OCI-LY1 (cell line): ENCODE data around the gene PTPRF.

ENCODE experiments used
- H2AFZ ChIP-seq: fragments of 200-600 bp; sonication (generic), shearing (Covaris generic); 2 replicates; pipeline ENCODE4 v1.6.0; 2014; ENCODE audit warnings: antibody characterized with exemption, mild to moderate bottlenecking, low read length
- H3F3A ChIP-seq: fragments of 200-600 bp; sonication (generic), shearing (Covaris generic); 2 replicates; pipeline ENCODE4 v1.6.0; 2014; ENCODE audit warnings: mild to moderate bottlenecking, antibody characterized with exemption, low read length, moderate library complexity; ENCODE audit not compliant: insufficient read depth
- H3K27ac ChIP-seq: fragments of 200-600 bp; sonication (generic); 2 replicates; pipeline ENCODE4 v1.5.1; 2014; ENCODE audit warnings: low read length, mixed run types, mild to moderate bottlenecking, low read depth; ENCODE audit not compliant: poor library complexity, severe bottlenecking
- H3K27me3 ChIP-seq: fragments of 200-600 bp; sonication (generic); 2 replicates; pipeline ENCODE4 v1.6.0; 2014; ENCODE audit warnings: antibody characterized with exemption, mild to moderate bottlenecking, low read length, moderate library complexity; ENCODE audit not compliant: insufficient read depth
- H3K36me3 ChIP-seq: fragments of 200-600 bp; sonication (generic); 2 replicates; pipeline ENCODE4 v1.6.1; 2014; ENCODE audit warnings: mild to moderate bottlenecking, antibody characterized with exemption, low read length, moderate library complexity, mixed read lengths; ENCODE audit not compliant: insufficient read depth
- H3K4me1 ChIP-seq: fragments of 200-600 bp; sonication (generic); 2 replicates; pipeline ENCODE4 v1.5.1; 2014; ENCODE audit warnings: mild to moderate bottlenecking, low read length, moderate library complexity; ENCODE audit not compliant: insufficient read depth, severe bottlenecking
- H3K4me2 ChIP-seq: fragments of 200-600 bp; sonication (generic), shearing (Covaris generic); 2 replicates; pipeline ENCODE4 v1.6.1; 2014; ENCODE audit warnings: low read length
- H3K4me3 ChIP-seq: fragments of 200-600 bp; sonication (generic); 2 replicates; pipeline ENCODE4 v1.5.1; 2014; ENCODE audit warnings: low read length, low read depth, mild to moderate bottlenecking, mixed read lengths; ENCODE audit not compliant: poor library complexity, severe bottlenecking
- H3K79me2 ChIP-seq: fragments of 200-600 bp; shearing (Covaris generic); 2 replicates; pipeline ENCODE4 v1.6.1; 2016; ENCODE audit warnings: mixed run types, low read length, mixed read lengths; ENCODE audit not compliant: insufficient read depth
- H3K9ac ChIP-seq: fragments of 200-600 bp; sonication (generic), shearing (Covaris generic); 2 replicates; pipeline ENCODE4 v1.6.1; 2014; ENCODE audit warnings: mild to moderate bottlenecking, low read length, mixed read lengths
- H3K9me2 ChIP-seq: fragments of 200-600 bp; sonication (generic), shearing (Covaris generic); 2 replicates; pipeline ENCODE4 v1.6.1; 2014; ENCODE audit warnings: low read depth, mild to moderate bottlenecking, low read length, mixed read lengths
- H3K9me3 ChIP-seq: fragments of 200-600 bp; shearing (Covaris generic); 2 replicates; pipeline ENCODE4 v1.6.1; 2014; ENCODE audit warnings: low read length, mixed read lengths
- H4K20me1 ChIP-seq: fragments of 200-600 bp; sonication (generic), shearing (Covaris generic); 2 replicates; pipeline ENCODE4 v1.6.0; 2016; ENCODE audit warnings: mild to moderate bottlenecking, low read length; ENCODE audit not compliant: insufficient read depth
- EZH2 ChIP-seq: fragments of 200-600 bp; sonication (generic), shearing (Covaris generic); IDR thresholded peaks from 2 replicates; pipeline ENCODE4 v1.8.0; 2017; ENCODE audit warnings: borderline replicate concordance, mixed run types, mild to moderate bottlenecking, antibody characterized with exemption, low read length, moderate library complexity, mixed read lengths
- TF ChIP-seq, protein P1 (sequence below): fragments of 200-600 bp; sonication (generic), shearing (Covaris generic); IDR thresholded peaks from 2 replicates; pipeline ENCODE4 v1.5.1; 2017; ENCODE audit warnings: mild to moderate bottlenecking, antibody characterized with exemption, low read length, moderate library complexity, mixed read lengths

The PTPRF gene

GRCh38 chr1:43616383-43616782 is 85.7 kb downstream of the PTPRF start:
- Histone ChIP-seq H3K4me2 (no peak overlapping the region), H2AFZ (no peak overlapping the region), H3F3A (no peaks in the 10 kb centered on the region), H3K27me3 (no peaks in the 10 kb centered on the region; the same call in 1 of the 2 replicates), H3K36me3 (no peaks in the 10 kb centered on the region), H3K9me3 (no peaks in the 10 kb centered on the region), H3K27ac (no peak overlapping the region), H3K79me2 (no peaks in the 10 kb centered on the region), H3K4me3 (no peak overlapping the region), H3K4me1 (no peaks in the 10 kb centered on the region), H3K9me2 (no peaks in the 10 kb centered on the region), H3K9ac (no peak overlapping the region), H4K20me1 (no peaks in the 10 kb centered on the region)
- TF ChIP-seq, protein P1, sequence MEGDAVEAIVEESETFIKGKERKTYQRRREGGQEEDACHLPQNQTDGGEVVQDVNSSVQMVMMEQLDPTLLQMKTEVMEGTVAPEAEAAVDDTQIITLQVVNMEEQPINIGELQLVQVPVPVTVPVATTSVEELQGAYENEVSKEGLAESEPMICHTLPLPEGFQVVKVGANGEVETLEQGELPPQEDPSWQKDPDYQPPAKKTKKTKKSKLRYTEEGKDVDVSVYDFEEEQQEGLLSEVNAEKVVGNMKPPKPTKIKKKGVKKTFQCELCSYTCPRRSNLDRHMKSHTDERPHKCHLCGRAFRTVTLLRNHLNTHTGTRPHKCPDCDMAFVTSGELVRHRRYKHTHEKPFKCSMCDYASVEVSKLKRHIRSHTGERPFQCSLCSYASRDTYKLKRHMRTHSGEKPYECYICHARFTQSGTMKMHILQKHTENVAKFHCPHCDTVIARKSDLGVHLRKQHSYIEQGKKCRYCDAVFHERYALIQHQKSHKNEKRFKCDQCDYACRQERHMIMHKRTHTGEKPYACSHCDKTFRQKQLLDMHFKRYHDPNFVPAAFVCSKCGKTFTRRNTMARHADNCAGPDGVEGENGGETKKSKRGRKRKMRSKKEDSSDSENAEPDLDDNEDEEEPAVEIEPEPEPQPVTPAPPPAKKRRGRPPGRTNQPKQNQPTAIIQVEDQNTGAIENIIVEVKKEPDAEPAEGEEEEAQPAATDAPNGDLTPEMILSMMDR, result no peak
- no peak for TF ChIP-seq EZH2

GRCh38 chr1:43617011-43617410 is 86.3 kb downstream of the PTPRF start:
- TF ChIP-seq, protein P1, result no peak
- TF ChIP-seq EZH2, result no peak
- Histone ChIP-seq H3K79me2 (no peaks in the 10 kb centered on the region), H3K4me1 (no peaks in the 10 kb centered on the region), H3K9me2 (no peaks in the 10 kb centered on the region), H3K4me3 (no peak overlapping the region), H3K36me3 (no peaks in the 10 kb centered on the region), H3K9ac (no peak overlapping the region), H3K27ac (no peak overlapping the region), H3K9me3 (no peaks in the 10 kb centered on the region), H3K4me2 (no peak overlapping the region), H2AFZ (no peak overlapping the region), H3K27me3 (no peaks in the 10 kb centered on the region; the same call in 1 of the 2 replicates), H3F3A (no peaks in the 10 kb centered on the region), H4K20me1 (no peaks in the 10 kb centered on the region)

DNA sequence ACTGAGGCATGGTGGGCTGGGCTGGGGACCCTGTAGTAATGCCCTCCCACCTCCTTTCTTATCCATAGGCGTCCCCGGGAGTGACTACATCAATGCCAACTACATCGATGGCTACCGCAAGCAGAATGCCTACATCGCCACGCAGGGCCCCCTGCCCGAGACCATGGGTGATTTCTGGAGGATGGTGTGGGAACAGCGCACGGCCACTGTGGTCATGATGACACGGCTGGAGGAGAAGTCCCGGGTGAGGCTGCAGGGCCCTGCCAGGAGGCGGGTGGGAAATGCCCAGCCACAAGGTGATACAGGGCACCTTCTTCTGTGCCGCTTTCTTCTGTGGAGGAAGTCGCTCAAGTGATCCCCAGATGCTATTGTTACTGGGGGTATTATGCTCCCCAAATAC is 87.0 kb downstream of the PTPRF start:
- Histone ChIP-seq H2AFZ (no peak overlapping the region), H3K9me3 (no peaks in the 10 kb centered on the region), H3K4me1 (no peaks in the 10 kb centered on the region), H4K20me1 (no peaks in the 10 kb centered on the region), H3K9me2 (no peaks in the 10 kb centered on the region), H3K36me3 (no peaks in the 10 kb centered on the region), H3K27ac (no peak overlapping the region), H3K4me2 (no peak overlapping the region), H3K79me2 (no peaks in the 10 kb centered on the region), H3F3A (no peaks in the 10 kb centered on the region), H3K9ac (no peak overlapping the region), H3K27me3 (no peaks in the 10 kb centered on the region; the same call in 1 of the 2 replicates), H3K4me3 (no peak overlapping the region)
- TF ChIP-seq EZH2, result no peak
- TF ChIP-seq, protein P1, result no peak
